Pulmonary artery endothelial cell (primary cell): ENCODE measurements around the gene KIF13A. TPM values are rescaled to one million over a fixed set of nuclear protein-coding genes. Genes with fewer than 3 reads are reported as not detected.
"Not testable (repeated sequence)": the region's sequence is repeated elsewhere in the genome, so short reads cannot be mapped to it uniquely, and the experiment has no call there.

Experiments used
- DNase-seq: peaks from one replicate; pipeline ENCODE4 v3.0.0-alpha.2; 2011; ENCODE audit warnings: low read depth, low spot score
- total RNA-seq: library from RNA; depleted of rRNA; stranded (reverse); fragments of >200 nt; gene quantifications from 2 replicates; pipeline ENCODE4 v1.2.3, GENCODE V29; 2014

The KIF13A gene
- total RNA-seq, 1 donor from 2014 or later: 71.7 TPM

DNA sequence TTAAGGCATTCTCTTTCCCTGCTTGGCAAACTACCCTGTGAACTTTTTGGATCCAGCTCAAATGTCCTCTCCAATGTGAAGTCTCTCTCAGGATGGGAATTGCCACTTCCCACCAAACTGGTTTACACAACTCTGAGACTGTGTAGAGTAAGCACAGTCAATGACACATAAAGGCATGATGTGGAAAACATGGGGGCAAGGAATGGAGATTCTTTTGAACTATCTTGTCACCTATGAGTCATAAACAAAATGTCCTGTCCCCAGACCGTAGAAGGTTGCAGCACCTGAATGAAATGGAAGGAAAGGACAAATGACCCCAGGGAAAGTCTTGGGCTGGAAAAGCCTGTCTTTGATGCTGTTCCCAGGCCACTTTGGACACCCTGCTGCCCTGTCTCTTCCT is 11.0 kb upstream of the KIF13A start:
- no peak for DNase-seq

DNA sequence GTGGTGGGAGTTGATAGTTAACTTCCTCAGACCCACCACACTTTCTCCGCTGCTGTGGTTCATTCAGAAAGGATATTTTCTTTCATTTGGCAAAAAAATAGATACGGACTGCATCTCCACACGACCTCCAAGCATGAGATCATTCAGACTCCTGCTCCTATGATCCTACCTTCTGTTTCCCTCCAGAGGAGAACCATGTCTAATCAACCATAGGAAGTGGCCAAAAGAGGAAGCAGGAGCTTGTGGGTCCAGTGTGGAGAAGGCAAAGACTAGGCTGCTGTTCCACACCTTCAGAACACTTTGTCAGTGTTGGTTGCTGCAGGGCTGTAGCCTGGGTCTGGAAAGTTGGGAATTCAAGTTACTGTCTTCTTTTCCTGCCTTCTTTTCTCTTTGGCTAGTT is 10.6 kb upstream of the KIF13A start:
- no peak for DNase-seq

DNA sequence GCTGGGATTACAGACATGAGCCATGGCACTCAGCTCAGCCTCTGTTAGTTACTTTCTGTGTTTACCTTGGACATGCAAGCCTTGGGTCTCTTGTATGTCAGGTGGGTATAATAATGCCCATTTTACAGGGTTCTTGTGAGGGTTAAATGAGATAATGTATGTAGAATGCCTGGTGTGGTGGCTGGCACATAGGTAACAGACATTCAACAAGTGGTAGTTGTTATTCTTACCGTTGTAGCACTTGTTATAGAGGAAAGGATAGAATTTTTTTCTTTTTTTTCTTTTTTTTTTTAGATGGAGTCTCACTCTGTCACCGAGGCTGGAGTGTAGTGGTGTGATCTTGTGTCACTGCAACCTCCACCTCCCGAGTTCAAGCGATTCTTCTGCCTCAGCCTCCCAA is 8.0 kb upstream of the KIF13A start:
- DNase-seq: no peak

DNA sequence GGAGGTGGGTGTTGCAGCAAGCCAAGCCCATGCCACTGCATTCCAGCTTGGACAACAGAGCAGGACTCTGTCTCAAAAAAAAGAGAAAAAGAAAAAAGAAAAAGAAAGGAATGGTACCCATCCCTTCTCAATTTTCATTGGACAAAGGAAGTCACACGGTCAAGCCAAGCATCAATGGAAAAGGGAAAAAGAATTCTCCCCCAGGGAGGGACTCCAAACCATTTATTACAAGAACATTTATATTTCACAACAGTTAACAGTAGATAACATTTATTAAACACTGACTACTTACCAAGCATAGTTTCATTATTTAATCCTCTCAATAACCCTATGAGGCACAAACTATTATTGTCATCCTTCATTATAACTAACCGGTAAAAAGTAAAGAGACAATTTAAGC is 6.6 kb upstream of the KIF13A start:
- no peak for DNase-seq

DNA sequence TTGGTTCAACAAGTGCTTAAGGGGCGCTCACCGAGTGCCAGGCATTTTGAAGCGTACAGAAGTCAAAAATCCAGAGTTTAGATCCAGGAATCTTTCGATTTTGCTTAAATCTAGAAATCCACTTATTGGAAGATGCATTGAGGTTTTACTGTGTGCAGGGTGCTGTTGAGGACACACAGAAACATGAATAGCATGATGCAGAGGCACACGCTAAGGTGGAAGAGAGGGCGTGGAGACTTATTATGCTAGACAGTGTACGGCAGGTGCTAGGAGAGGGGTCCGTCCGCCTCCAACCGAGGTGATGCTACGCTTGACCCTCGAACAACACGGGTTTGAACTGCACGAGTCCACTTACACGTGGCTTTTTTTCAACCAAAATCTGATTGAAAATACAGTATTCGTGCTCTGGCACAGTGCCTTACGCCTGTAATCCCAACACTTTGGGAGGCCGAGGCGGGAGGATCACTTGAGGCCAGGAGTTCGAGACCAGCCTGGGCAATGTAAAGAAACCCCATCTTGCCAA is 1.0 kb upstream of the KIF13A start:
- DNase-seq: no peak

DNA sequence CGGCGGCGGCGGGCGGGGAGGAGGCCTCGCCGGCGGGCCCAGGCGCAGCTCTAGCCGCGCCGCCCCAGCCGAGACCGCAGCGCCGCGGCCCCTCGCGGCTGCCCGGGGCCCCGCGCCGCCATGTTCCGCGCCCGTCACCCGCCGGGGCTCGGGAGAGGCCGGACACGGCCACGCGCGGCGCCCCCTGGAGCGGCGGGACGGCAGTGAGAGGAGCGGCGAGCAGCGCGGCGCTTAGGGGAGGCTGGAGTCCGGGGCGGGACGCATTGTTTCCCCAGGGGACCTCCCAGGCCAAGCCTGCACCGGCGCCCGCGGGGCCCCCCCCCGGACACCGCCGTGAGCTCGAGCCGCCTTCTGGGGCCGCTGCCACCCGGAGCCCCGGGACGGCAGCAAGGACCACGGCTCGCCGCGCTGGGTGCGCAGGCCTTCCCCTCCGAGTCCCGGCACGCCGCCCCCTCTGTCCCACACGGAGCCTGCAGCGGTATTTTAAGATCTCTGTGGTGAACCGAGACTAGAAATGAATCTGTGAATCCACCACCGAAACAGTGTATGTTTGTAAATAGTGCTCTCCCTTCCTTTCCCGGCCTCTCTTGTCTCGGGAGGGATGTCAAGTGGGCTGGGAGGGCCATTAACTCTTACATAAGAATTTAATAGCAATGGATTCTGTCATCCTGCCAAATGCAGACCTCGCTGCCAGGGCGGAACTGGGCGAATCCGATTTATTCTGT is 424 bp upstream of the KIF13A start:
- DNase-seq: no peak

DNA sequence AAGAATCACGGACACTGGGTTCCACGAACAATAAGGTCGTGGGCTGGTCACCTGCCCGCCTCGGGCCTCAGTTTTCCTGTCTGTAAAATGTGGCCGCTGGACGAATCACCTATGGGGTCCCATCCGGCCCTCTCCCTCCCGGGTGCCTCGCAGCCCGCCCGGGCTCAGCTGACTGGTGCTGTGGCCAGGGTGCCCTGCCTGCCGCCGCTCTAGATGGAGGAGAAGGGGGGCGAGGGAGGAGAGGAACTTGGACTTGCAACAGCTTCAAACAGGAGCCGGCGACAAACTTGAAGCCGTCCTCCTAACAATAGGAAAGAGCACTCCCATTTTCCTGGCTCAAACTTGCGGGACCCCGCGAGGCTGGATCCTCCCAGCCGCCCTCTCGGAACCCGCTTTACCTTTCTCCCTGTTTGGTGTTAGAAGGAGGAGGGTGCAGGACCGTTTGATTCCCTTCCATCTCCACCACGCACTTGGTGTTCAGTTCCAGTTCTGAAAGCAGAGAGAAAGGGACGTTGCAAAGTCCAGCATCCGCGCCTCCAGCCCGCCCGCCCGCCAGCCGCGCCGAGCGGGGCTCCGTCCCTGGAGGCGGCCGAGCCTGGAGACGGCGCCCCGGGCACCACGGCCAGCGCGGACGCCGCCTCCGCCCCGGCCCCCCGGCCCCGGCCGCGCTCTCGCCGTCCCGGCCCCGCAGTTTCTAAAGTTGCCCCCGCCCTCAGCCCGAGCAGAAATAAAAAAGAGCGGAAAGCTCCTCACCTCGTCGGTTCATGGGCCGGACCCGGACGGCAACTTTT is 584 bp downstream of the KIF13A start:
- DNase-seq: no peak

DNA sequence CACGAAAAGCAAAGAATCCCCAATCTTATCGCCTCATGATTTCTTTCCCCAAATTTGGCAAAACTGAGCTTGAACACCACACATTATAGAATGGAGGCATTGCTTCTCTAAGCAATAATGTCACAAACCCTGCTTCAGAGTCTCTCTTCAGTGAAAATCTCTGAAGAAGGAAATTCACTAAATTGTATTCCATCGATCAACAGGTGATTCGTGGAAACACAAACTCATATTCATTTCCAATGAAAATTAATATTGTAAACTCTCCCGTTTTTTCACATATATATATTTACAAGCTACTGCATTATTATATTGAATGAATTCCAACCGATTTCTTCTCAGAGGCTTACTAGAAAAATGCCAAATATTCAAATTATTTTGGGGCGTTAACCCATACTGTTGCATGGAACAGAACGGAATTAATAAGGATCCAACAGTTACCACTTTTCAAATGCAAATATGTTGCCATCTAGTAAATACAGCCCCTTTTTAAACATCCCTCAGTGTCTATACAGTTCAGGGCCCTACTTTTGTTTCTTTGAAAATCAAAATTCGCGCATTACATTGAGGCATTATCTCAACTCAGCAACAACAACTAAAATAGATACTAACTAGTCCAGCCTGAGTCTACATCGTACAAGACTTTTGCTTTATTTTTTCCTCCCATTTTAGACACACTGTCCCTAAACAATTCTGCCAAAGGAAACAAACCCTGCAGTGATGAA is 1.3 kb downstream of the KIF13A start:
- DNase-seq: no peak

DNA sequence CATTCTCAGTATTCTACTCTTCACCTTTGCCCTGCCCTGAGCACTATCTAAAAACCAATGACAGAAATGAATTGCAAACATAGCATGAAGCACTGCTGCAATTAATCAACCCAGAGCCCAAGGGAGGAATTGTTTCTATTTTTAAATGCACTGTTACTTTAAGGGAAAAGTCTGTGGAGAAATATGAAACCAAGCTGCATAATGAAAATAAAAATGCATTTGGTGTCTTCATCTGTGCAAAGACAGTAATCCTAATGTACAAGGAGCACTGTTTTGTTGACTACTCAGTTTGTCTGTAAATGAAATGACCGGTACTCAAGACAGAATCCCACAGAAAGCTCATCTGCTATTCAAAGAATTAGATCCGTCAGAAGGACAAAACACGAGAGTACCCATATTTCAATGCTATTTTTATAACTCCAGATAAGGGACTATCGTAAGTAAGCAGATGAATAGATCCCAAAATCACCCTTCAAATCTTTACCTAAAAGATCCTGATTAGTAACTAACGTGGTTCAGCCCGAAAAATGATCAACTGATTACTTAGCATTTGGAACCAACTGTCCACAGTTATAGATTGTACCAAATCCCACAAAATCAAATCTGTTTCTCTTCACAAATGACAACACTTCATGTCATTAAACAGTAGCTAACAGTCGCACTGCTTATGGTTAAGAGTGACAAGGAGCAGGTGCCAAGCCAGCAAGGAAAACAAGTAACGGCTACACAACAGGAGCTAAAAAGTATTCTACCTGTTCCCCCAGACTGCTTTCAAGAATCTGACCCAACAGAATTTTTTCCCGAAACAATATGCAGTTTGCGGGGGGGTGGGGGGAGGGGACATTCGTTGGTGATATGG is 2.4 kb downstream of the KIF13A start:
- DNase-seq: no peak

DNA sequence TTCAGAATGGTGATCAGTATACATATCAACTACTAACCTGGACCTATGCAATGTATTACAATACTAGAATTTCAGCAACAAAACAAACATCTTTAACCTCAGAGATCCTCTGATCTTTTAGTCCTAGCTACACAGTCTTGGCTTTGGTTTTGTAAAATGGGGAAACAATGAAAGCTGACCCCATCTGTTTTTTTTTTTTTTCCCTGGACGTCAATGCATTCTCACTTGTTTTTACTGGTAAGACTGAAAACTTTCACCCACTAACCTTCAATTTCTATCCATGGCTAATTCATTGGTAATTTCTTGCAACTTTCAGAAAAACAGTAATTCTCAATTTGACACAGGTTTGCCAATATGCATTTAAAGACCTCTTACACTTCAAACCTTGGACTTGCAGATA is 3.0 kb downstream of the KIF13A start:
- DNase-seq: no peak

DNA sequence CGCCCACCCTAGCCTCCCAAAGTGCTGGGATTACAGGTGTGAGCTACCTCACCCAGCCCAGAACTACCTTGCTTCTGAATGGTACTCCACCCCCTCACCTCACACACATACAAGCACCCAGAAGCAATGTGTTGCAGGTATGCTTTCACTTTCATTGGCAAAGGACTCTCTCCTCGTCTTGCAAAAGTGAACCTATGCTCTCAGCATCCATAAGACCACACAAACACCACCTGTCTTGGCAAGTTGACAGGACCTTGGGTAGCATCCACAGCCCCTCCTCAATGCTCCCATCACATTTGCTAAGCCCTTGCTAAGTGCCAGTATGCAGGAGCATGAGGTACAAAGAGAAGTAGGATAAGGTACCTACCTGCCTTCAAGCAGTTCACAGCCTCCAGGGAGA is 3.7 kb downstream of the KIF13A start:
- no peak for DNase-seq

DNA sequence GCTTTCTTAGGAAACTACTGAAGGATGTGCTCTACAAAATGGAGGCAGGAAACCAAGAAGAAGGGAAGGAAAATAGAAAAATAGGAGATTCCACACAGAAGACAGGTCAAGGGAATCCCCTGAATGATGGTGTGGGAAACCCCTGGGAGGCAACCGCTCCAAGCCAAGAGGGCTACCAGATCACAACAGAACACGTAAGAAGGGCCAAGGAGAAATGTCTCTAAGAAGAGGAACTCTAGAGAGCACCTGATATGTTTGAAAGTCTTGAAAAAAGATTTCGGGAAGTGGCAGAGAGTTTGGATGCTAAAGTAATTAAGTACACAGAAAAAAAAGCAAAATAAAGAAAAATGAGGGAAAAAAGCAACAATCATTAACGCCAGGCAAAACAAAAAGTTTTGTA is 7.1 kb downstream of the KIF13A start:
- DNase-seq: no peak

DNA sequence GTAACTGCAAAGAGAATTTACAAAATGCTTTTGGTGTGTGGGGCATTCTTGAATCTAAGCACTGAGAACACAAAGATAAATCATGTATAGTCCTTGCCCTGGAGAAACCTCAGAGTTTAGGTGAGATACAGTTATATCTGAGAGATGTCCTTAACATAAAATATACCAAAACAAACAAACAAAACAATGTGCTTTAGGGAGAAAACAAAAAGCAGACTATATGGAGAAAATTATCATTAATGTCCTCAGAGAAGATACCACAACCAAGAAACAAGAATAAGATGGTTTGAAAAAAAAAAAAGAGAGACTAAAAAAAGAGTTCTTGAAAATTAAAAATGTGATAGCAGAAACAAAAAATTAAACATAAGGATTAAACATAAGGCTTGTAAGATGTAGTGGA is 8.0 kb downstream of the KIF13A start:
- no peak for DNase-seq

DNA sequence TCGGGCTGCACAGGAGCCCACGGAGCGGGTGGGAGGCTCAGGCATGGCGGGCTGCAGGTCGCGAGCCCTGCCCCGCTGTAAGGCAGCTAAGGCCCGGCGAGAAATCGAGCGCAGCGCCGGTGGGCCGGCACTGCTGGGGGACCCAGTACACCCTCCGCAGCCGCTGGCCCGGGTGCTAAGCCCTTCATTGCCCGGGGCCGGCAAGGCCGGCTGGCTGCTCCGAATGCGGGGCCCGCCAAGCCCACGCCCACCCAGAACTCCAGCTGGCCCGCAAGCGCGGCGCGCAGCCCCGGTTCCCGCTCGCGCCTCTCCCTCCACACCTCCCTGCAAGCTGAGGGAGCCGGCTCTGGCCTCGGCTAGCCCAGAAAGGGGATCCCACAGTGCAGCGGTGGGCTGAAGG is 11.2 kb downstream of the KIF13A start:
- DNase-seq: not testable (repeated sequence)

DNA sequence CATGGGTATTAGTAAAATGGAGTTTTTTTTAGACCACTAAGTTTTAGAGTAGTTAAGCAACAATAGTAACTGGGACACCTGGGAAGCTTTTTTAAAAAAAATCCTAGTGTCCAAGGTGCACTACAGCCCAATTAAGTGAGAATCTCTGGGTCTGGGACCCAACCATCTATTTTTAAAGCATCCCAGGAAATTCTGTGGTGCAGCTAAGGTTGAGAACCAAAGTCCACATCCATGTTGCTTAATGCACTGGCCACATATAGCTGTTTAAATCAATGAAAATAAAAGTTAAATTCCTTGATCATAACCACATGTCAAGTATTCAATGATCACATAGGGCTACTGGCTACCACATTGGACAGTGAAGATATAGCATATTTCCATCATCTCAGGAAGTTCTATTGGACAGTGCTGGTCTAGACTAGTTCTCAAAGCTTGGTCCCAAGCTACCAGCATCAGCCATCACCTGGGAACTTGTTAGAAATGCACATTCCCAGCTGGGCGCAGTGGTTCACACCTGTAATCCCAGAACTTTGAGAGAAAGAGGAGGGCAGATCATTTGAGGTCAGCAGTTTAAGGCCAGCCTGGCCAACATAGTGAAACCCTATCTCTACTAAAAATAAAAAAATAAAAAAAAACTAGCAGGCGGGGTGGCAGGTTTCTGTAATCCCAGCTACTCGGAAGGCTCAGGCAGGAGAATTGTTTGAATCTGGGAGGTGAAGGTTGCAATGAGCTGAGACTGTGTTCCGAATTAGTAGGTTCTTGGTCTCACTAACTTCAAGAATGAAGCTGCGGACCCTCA is 12.7 kb downstream of the KIF13A start:
- no peak for DNase-seq

DNA sequence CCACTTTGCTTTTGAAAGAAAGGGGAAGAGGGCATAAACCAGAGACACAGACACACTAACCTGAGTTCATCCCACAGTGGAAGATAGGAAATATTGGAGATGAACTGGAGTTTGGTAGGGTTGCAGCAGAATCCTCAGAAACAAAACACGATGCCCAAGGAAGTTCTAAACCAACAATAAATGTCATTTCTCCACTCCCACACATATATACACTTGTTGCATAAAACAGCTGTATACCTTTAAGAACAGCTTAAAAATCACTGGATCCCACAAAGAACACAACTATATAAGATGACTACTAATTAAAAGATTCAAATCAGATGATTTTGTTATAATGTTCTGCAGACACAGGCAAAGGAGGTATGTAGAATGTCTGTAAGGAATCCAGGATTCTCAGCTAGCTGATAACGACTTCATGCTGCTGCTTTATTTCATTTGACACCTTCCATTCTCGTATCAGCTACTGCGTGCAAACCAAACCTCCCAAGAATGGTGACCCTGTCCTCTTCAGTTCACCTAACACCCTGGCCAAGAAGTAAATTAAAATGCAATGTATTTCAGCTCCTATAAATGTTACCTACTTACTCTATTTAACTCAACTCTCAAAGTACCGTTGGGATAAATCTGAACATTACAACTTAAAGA is 14.3 kb downstream of the KIF13A start:
- DNase-seq: no peak

DNA sequence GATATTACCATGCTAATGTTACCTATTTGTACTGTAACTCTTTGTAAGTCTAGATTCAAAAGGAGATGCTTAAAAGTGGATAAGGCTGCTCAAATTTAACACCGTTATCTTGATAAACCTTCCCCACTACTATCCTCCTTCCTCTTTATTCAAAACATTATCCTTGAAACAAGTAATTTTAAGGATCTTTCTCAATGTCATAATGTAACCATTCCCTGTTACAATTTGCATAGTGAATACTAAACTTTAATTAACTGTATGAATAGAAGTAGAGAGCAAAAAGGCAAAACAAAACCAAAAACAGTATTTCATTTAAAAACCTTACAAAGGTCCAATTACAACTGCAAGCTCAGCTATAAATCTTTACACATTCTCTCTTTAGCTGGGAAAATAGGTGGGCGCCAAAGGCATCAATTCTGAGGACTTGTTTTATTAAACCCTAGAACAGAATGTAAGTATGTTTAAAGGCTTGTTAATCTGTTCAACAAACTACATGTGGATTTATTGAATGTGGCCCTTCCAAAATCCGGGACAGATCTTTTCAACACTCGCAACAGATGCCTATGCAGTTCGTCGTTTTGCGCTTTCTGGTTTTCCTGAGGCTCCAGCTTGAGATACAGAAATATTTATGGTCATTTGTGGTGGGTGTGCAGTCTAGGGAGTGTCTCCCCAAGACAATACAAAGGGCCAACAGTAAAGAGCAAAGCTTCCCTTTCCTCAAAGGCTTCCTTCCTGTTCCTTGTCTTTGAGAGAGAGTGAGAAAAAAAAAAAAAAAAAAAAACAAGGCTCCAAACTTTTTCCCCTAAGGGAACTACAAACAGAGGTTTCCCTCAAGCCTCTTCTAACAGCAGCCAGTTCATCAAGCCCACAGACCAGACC is 15.1 kb downstream of the KIF13A start:
- DNase-seq: no peak

DNA sequence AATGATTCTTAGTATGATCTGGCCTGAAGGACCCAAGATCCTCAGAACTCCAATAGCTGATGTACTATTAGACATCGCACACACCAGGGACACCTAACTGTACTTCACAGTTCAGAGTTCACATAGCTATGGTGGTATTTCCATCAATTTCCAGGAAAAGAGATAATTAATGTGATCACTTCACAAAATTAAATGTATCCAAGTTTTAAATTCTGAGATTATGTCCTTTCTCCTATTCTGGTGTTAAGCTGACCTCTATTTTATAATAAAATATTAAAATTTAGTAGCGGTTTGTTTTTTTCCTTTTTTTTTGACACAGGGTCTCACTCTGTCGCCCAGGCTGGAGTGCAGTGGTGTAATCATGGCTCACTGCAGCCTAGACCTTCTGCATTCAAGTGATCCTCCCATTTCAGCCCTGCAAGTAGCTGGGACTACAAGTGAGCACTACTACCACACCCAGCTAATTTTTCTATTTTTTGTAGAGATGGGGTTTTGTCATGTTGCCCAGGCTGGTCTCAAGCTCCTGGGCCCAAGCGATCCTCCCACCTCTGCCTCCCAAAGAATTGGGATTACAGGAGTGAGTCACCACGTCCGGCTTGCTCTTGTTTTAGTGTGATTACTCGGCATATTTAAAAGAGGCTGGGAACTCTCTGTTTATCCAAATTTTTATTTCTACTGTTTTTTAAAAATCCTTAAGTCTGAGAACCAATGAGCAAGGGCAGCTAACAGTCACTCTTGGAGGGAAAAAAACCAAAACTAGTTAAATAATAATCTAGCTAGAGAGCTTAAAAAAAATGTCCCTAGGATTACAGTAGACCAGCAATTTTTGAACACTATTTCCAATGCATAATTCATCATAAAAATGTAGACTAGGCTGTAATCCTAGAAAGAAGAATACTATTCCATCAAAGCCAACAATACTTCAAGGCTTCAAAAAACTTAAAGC is 16.0 kb downstream of the KIF13A start:
- DNase-seq: no peak
